Choroid plexus epithelial cell (primary cell): ENCODE data around the gene BACH1.

Source experiments
- DNase-seq: peaks from one replicate; pipeline ENCODE4 v3.0.0-alpha.2; 2010; ENCODE audit warnings: low read depth
- H3K4me3 ChIP-seq: 2 replicates; pipeline ENCODE4 v1.5.1; 2011; ENCODE audit warnings: low read depth, mild to moderate bottlenecking, control low read depth, low read length, moderate library complexity
- CTCF ChIP-seq: conservative IDR thresholded peaks from 2 replicates; pipeline ENCODE4 v1.5.1; 2011; ENCODE audit warnings: low read depth, mild to moderate bottlenecking, control low read depth, inconsistent platforms, low read length, moderate library complexity

BACH1 gene

GRCh38 chr21:29321932-29322928 is 23.5 kb downstream of the BACH1 start:
- TF ChIP-seq CTCF: no peak
- no peak for DNase-seq
- no peak overlapping the region for H3K4me3 ChIP-seq

GRCh38 chr21:29323189-29323588 is 24.5 kb downstream of the BACH1 start:
- no peak overlapping the region for H3K4me3 ChIP-seq
- DNase-seq: no peak
- TF ChIP-seq CTCF: no peak

- TF ChIP-seq CTCF: no peak
- no peak for DNase-seq
- H3K4me3 ChIP-seq: no peak overlapping the region
Measured at GRCh38 chr21:29326914-29327554, 28.3 kb downstream of the BACH1 start.

- no peak for DNase-seq
- no peak for TF ChIP-seq CTCF
Measured at GRCh38 chr21:29329406-29329805, 30.7 kb downstream of the BACH1 start.

GRCh38 chr21:29330797-29331196 is 32.1 kb downstream of the BACH1 start:
- no peak overlapping the region for H3K4me3 ChIP-seq
- DNase-seq: no peak
- no peak for TF ChIP-seq CTCF

More at GRCh38 chr21:29329406-29329805, 30.7 kb downstream of the BACH1 start:
- H3K4me3 ChIP-seq: no peak overlapping the region

- no peak for TF ChIP-seq CTCF
- no peak overlapping the region for H3K4me3 ChIP-seq
- peak; percentile 78 for DNase-seq
Measured at GRCh38 chr21:29332461-29333362, 34.0 kb downstream of the BACH1 start.
